22Rv1 (cell line): ENCODE data around the gene BUD13.
A peak's percentile ranks its signal among the peaks of the same experiment; 100 is the strongest.
"Not testable (repeated sequence)": the region's sequence is repeated elsewhere in the genome, so short reads cannot be mapped to it uniquely, and the experiment has no call there.

Experiments used
- H3K27ac ChIP-seq: fragments of 450-650 bp; 2 replicates; pipeline ENCODE4 v1.5.1; 2017
- ZFX ChIP-seq: fragments of 450-650 bp; IDR thresholded peaks from 2 replicates; pipeline ENCODE4 v1.6.1; 2017; ENCODE audit warnings: antibody characterized with exemption, borderline replicate concordance
- TF ChIP-seq, protein P1 (sequence below): fragments of 450-650 bp; IDR thresholded peaks from 2 replicates; pipeline ENCODE4 v1.5.1; 2017; ENCODE audit warnings: mild to moderate bottlenecking

BUD13 gene

GRCh38 chr11:116776522-116776984 is 3.8 kb upstream of the BUD13 start:
- TF ChIP-seq ZFX = no peak
- H3K27ac ChIP-seq = peak overlapping the region; percentile 87

DNA sequence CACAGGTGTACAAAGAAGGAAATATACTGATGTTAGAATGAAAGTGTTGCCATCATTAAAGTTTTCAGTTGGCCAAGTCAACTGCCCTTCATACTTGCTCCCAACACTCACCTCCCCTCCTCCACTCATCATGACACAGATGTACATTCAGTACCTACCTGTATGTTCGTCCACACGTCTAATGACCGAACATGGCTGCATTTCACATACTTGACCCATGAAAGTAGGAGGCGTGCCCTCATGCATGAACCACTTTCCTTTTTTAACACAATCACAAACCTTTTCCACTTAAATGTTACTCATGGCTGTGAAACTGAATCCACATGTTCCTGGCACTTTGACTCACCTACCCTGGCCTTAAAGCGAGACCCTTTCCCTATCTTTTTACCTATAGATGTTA is 3.2 kb upstream of the BUD13 start:
- peak overlapping the region; percentile 87 for H3K27ac ChIP-seq
- TF ChIP-seq, protein P1, sequence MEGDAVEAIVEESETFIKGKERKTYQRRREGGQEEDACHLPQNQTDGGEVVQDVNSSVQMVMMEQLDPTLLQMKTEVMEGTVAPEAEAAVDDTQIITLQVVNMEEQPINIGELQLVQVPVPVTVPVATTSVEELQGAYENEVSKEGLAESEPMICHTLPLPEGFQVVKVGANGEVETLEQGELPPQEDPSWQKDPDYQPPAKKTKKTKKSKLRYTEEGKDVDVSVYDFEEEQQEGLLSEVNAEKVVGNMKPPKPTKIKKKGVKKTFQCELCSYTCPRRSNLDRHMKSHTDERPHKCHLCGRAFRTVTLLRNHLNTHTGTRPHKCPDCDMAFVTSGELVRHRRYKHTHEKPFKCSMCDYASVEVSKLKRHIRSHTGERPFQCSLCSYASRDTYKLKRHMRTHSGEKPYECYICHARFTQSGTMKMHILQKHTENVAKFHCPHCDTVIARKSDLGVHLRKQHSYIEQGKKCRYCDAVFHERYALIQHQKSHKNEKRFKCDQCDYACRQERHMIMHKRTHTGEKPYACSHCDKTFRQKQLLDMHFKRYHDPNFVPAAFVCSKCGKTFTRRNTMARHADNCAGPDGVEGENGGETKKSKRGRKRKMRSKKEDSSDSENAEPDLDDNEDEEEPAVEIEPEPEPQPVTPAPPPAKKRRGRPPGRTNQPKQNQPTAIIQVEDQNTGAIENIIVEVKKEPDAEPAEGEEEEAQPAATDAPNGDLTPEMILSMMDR = no peak
- TF ChIP-seq ZFX = no peak

- H3K27ac ChIP-seq = peak overlapping the region; percentile 87
- TF ChIP-seq, protein P1 = no peak
- no peak for TF ChIP-seq ZFX
Observed at GRCh38 chr11:116774661-116775060, 1.9 kb upstream of the BUD13 start.

- TF ChIP-seq, protein P1 = no peak
- TF ChIP-seq ZFX = no peak
- peak overlapping the region; percentile 87 for H3K27ac ChIP-seq
Observed at GRCh38 chr11:116773203-116774097, 663 bp upstream of the BUD13 start.

- TF ChIP-seq ZFX = no peak
- TF ChIP-seq, protein P1 = no peak
- peak overlapping the region; percentile 87 for H3K27ac ChIP-seq
Observed at GRCh38 chr11:116771935-116772334, 852 bp downstream of the BUD13 start.

- TF ChIP-seq, protein P1 = no peak
- no peak for TF ChIP-seq ZFX
- no peak overlapping the region for H3K27ac ChIP-seq
Observed at GRCh38 chr11:116762132-116762531, 10.7 kb downstream of the BUD13 start.

DNA sequence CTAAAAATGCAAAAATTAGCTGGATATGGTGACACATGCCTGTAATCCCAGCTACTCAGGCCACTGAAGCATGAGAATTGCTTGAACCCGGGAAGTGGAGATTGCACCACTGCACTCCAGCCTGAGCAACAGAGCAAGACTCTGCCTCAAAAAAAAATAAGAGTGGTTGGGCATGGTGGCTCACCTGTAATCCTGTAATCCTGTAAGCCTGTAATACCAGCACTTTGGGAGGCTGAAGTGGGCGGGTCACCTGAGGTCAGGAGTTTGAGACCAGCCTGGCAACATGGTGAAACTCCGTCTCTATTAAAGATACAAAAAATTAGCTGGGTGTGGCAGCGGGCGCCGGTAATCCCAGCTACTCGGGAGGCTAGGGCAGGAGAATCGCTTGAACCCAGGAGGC is 16.7 kb downstream of the BUD13 start:
- not testable (repeated sequence) for H3K27ac ChIP-seq

DNA sequence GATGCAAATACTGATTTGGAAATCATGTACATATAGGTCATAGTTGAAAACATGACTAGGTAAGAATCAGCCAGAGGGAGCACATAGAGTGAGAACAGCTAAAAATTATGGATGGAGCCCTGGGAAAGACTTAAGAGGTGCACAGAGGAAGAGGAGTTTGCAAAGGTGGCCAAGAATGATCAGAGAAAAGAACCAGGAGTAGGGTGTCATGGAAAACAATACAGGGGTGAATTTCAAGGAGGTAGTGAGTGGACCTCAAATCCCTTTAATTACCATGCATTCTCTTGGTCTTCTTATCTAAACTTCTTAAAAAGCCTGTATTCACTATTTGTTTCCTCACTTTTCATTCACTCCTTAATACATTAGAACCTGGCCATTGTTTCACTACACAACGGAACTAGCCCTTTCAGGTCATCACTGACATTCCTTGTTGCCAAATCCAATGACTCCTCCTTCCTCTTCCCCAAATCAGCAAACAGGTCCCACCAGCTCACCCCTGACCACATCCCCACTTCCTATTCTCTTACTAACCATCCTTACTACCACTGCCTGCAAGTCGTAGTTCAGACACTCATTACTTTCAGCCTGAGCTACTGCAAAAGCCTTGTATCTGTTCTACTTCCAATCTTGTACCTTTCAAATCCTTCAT is 22.6 kb downstream of the BUD13 start:
- no peak overlapping the region for H3K27ac ChIP-seq
- TF ChIP-seq ZFX = no peak
- TF ChIP-seq, protein P1 = no peak
